GM18951 (cell line): ENCODE results near the gene HDGFL2.

Source experiments
- POLR2A ChIP-seq: IDR thresholded peaks from 4 replicates; pipeline ENCODE4 v1.6.1; 2011; ENCODE audit warnings: mild to moderate bottlenecking; ENCODE audit not compliant: insufficient read length, insufficient read depth; ENCODE audit errors: extremely low read depth
- in situ Hi-C: fragments of 300-500 bp; cut with MboI; formaldehyde crosslinking; loops from one replicate; pipeline ENCODE4 v1.12.0; 2022; ENCODE audit warnings: low sequenced_read_pairs, mixed read lengths, inconsistent platforms; ENCODE audit not compliant: unreplicated experiment

HDGFL2 gene

DNA sequence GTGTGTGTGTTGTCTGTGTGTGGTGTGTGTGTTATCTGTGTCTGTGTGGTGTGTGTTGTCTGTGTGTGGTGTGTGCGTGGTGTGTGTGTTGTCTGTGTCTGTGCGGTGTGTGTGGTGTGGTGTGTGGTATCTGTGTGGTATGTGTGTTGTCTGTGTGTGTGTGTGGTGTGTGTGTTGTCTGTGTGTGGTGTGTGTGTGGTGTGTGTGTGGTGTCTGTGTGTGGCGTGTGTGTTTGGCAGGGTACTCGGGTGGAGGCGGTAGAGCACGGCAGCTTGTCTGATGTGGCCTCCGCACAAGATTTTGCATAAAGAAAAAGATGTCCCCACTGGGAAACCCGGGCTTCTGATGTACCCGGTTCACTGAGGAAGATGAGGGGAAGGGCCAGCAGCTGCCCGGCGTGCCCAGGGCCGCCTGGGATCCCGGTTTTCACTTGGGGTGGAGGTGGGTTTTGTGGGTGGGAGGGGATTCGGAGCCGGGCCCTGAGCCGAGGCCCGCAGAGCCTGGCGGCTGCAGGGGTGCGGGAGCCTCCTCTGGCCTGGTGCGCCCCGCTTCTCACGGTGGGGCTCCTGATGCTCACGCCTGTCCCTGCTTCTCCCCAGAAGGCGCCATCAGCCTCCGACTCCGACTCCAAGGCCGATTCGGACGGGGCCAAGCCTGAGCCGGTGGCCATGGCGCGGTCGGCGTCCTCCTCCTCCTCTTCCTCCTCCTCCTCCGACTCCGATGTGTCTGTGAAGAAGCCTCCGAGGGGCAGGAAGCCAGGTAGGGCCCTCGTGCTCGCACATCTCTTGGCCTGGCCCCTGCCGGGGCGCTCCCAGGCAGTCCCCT lies 21.2 kb downstream of the HDGFL2 start:
- in situ Hi-C loops = no loop called here
- no peak for TF ChIP-seq POLR2A

DNA sequence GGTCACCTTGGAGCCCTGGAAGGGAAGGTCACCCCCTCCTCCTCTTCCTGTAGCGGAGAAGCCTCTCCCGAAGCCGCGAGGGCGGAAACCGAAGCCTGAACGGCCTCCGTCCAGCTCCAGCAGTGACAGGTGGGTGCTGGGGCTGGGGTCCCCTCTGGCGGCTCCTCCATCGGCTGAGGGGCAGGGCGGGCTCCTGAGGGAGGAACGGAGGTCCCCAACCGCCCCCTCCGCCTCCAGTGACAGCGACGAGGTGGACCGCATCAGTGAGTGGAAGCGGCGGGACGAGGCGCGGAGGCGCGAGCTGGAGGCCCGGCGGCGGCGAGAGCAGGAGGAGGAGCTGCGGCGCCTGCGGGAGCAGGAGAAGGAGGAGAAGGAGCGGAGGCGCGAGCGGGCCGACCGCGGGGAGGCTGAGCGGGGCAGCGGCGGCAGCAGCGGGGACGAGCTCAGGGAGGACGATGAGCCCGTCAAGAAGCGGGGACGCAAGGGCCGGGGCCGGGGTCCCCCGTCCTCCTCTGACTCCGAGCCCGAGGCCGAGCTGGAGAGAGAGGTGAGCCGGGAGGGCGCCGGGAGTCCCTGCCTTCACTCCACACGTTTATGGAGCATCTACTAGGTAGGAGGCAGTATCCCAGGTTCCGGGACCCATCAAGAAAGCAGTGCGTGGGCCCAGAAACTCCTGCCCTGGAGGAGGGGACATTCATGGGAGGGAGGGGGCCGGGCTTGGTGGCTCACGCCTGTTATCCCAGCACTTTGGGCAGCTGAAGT lies 22.0 kb downstream of the HDGFL2 start:
- no peak for TF ChIP-seq POLR2A
- in situ Hi-C loops = no loop called here

DNA sequence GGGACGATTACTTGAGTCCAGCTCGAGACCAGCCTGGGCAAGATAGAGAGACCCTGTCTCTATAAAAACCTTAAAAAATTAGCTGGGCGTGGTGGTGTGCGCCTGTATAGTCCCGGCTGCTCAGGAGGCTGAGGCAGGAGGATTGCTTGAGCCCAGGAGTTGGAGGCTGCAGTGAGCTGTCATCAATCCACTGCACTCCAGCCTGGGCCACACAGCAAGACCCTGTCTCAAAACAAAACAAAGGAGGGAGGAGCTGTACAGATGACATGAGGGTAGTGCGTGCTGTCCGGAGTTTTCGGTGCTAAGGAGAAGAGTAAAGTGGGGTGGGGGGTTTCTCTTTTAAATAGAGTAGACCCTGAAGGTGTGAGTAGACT lies 22.6 kb downstream of the HDGFL2 start:
- in situ Hi-C loops = no loop called here
- TF ChIP-seq POLR2A = no peak

DNA sequence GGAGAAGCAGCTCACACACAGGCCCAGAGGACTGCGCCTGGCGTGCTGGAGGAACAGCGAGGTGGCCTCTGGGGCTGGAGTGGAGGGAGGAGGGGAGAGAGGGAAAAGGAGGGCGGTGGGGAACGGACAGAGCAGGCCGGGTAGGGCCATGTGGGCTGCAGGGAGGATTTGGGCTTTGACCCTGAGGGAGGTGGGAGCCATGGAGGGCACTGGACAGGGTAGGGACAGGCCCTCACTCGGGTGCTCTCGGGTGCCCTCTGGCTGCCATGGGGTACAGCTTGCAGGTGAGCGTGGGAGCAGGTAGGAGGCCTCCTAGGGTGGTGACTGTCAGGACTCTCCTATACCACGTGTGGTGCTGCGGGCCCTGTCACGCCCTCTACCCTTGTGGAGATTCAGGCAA lies 23.4 kb downstream of the HDGFL2 start:
- in situ Hi-C loops = no loop called here
- TF ChIP-seq POLR2A = no peak

DNA sequence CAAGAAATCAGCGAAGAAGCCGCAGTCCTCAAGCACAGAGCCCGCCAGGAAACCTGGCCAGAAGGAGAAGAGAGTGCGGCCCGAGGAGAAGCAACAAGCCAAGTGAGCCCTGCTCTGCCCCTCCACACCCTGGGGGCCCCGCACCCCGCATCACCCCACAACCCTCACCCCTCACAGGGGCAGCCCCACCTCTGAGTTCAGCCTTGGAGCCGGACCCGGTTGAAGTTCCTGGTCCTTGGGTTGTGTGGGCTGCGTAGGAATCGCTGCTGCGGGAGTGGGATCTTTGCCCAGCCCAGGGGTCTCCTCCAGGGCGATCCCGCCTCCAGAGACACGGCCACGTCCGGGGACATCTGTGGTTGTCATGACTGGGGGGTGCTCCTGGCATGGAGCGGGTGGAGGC lies 24.2 kb downstream of the HDGFL2 start:
- in situ Hi-C loops = no loop called here
- no peak for TF ChIP-seq POLR2A

DNA sequence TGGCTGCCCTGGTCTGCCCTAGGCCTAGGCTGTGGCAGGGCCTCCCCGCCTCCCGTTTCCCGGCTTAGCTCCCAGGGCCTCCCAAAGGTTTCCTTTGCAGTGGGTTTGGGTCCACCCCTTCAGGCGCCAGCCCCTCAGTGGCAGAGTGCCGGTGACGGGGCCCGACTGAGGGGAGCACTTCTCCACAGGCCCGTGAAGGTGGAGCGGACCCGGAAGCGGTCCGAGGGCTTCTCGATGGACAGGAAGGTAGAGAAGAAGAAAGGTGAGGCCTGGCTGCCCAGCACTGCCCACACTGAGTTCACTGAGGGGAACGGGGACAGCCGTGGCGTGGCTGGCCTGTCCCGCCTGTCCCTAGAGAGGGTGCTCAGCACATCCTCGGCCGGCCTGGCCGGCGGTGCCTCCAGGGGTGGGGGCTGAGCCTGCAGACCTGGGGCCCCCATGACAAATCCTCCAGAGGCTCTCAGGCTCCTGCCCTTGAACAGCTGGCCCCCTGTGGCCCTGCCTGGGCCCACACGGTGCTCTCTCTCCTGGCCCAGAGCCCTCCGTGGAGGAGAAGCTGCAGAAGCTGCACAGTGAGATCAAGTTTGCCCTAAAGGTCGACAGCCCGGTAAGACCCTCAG lies 25.8 kb downstream of the HDGFL2 start:
- no peak for TF ChIP-seq POLR2A
- in situ Hi-C loops = no loop called here

DNA sequence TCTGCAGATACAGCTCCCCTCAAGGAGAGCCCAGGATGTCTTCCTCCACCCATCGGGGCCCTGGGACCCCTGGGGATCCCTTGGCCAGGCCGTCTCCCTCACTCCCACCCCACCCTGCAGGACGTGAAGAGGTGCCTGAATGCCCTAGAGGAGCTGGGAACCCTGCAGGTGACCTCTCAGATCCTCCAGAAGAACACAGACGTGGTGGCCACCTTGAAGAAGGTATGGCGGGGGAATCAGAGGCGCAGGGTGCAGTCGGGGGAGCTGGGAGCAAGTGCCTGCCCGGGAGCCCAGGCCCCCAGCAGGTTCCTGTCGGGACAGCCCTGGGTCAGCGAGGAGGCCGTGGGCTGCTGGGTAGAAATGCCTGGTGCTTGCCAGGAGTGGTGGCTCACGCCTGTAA lies 26.6 kb downstream of the HDGFL2 start:
- in situ Hi-C loops = no loop called here
- no peak for TF ChIP-seq POLR2A

DNA sequence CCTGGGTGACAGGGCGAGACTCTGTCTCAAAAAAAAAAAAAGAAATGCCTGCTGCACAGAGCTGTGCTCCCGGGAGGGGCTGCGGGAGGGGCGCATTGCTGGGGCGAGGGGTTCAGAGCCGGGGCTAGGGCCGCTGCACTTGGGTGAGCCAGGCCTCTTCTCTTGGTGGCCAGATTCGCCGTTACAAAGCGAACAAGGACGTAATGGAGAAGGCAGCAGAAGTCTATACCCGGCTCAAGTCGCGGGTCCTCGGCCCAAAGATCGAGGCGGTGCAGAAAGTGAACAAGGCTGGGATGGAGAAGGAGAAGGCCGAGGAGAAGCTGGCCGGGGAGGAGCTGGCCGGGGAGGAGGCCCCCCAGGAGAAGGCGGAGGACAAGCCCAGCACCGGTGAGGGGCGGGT lies 27.2 kb downstream of the HDGFL2 start:
- in situ Hi-C loops = no loop called here
- no peak for TF ChIP-seq POLR2A

DNA sequence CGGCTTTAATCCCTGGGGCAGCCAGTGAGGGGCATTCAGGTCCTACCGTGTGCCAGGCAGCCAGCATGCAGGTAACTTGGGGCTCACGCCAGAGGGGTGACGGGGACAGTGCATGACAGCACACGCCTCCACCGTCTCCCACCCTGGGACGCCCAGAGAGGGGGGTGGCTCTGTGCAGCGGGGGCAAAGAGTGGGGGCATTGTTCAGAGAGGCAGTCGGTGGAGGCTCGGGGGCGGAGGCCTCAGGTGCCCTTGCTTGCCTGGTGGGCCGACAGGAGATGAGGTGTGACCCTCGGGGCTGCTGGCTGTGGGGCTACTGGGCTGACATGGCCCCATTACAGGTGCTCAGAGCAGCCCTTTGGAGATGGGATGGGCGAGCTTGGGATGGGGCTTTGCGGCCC lies 27.8 kb downstream of the HDGFL2 start:
- TF ChIP-seq POLR2A = no peak
- in situ Hi-C loops = no loop called here

DNA sequence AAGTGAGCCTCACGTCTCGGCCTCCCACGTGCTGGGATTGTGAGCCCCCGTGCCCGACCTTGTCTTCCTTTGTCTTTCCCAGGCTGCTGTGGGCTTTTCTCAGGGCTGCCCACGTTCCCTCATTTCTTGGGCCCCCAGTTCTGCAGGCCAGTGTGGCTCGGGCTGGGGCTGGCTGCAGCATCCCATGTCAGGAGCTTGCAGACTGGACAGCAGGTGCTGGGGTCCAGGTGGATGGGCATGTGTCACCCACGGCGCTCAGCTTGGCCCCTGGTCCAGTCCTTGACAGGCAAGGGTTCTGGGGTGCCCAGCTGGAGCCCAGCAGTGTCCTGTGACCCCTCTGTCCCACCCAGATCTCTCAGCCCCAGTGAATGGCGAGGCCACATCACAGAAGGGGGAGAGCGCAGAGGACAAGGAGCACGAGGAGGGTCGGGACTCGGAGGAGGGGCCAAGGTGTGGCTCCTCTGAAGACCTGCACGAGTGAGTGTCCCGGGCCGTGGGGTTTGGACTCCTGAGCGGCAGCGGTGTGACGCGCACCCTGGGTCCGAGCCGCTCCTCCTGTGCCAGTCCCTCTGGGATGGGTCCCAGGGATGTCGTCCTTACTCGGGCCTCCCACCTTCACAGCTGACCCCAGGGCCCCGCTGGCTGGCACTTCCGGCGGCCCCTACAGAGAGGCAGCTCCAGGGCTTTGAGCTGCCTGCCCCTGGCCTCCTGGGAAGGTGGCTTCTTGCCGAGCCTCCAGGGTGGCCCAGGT lies 28.9 kb downstream of the HDGFL2 start:
- no peak for TF ChIP-seq POLR2A
- in situ Hi-C loops = no loop called here

DNA sequence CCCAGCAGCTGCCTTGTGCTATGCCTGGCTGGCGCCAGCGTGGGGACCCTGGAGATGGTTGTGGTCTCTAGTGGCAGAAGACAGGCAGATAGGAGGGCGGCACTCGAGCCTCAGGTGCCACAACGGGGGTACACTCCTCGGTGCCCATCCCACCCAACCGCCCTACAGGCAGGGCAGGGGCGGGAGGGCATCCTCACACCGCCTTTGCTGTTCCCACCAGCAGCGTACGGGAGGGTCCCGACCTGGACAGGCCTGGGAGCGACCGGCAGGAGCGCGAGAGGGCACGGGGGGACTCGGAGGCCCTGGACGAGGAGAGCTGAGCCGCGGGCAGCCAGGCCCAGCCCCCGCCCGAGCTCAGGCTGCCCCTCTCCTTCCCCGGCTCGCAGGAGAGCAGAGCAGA lies 29.6 kb downstream of the HDGFL2 start:
- in situ Hi-C loops = no loop called here
- no peak for TF ChIP-seq POLR2A

DNA sequence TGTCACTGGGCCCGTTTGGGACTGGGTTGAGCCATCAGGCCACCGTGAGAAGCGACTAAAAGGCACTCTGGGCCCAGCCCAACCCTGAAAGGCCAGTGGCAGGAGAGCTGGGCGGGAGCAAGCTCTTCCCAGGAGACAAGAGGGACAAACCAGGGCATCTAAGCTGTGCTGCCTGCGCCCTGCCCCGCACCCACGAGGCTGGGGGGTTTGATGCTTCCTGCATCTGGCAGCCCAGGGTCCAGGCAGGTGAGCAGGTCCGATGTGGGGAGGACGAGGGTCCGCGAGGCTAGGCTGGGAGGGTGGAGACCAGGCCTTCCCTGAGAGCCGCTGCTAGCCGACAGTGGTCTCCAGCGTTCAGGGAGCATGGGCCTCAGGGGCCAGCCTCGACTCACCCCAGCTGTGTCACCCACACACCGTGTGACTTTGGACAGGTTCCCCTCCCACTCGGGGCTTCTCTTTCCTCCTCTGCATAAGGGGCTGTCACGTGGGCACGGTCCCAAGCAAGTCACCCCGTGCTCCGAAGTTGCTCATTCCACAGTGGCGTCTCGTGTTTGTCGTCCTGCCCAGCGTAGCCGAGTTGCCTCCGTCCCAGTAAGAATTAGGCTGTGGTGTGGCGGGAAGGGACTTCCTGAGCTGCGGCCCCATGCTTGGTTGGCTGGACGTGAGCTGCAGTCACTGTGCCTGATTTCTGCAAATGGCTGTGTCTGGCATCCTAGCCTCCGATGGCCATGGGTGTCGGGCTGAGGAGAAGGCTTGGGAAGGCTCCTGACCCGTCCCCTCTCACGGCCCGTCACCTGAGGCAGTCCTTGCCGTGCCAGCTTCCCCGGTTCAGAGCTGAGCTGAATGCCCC lies 30.4 kb downstream of the HDGFL2 start:
- no peak for TF ChIP-seq POLR2A
- in situ Hi-C loops = no loop called here
